ENCODE results near the gene TEX26.
"Not testable (repeated sequence)": the region's sequence is repeated elsewhere in the genome, so short reads cannot be mapped to it uniquely, and the experiment has no call there.

- not testable (repeated sequence) for TF ChIP-seq CTCF, POLR2AphosphoS5, POLR2A (IDR thresholded peaks at IDR 0.05)
Measured at GRCh38 chr13:30927188-30927587, 5.3 kb upstream of the TEX26 start.
